Tibial artery (tissue), 4 donors: ENCODE results near the gene CRPPA.

Experiments
- DNase-seq, 2 donors: peaks; one replicate each; pipeline ENCODE4 v3.0.0-alpha.2; 2019
- H3K27ac ChIP-seq, 2 donors: fragments of 200-600 bp; sonication (generic) in 1 of 2; 1 replicate in 1 of 2; 2 replicates in 1 of 2; pipeline ENCODE4 v1.5.1; 2018 to 2019; ENCODE audit warnings: mild to moderate bottlenecking in 1 of 2
- H3K27me3 ChIP-seq, 2 donors: fragments of 200-600 bp; sonication (generic) in 1 of 2; one replicate each; pipeline versions ENCODE4 v1.5.1 to v1.6.0; 2016 to 2019
- H3K36me3 ChIP-seq, 3 donors: fragments of 200-600 bp; sonication (generic) in 2 of 3; one replicate each; pipeline ENCODE4 v1.5.1; 2016 to 2019; ENCODE audit warnings: mild to moderate bottlenecking in 2 of 3
- H3K4me1 ChIP-seq, 4 donors: fragments of 200-600 bp; sonication (generic) in 2 of 4; 1 replicate in 3 of 4; 2 replicates in 1 of 4; pipeline ENCODE4 v1.5.1; 2016 to 2019
- H3K4me3 ChIP-seq, 2 donors: fragments of 200-600 bp; sonication (generic) in 1 of 2; 1 replicate in 1 of 2; 2 replicates in 1 of 2; pipeline ENCODE4 v1.5.1; 2018 to 2019; ENCODE audit warnings: mild to moderate bottlenecking in 2 of 2
- H3K9me3 ChIP-seq, 3 donors: fragments of 200-600 bp; sonication (generic) in 1 of 3; one replicate each; pipeline ENCODE4 v1.5.1; 2016 to 2019
- intact Hi-C: fragments of 100-400 bp; cut with DNase I; formaldehyde crosslinking; loops from one replicate; pipeline ENCODE4 v1.15.0; 2023; ENCODE audit warnings: low total_unique reads
- TF ChIP-seq, protein P1 (sequence below), 2 experiments: fragments of 200-600 bp in 1 of 2; fragments of 450-650 bp in 1 of 2; IDR thresholded peaks; one replicate each; pipeline ENCODE4 v1.5.1; 2017 to 2019; ENCODE audit warnings: antibody characterized with exemption in 2 of 2, mild to moderate bottlenecking in 1 of 2, moderate library complexity in 1 of 2

CRPPA gene

DNA sequence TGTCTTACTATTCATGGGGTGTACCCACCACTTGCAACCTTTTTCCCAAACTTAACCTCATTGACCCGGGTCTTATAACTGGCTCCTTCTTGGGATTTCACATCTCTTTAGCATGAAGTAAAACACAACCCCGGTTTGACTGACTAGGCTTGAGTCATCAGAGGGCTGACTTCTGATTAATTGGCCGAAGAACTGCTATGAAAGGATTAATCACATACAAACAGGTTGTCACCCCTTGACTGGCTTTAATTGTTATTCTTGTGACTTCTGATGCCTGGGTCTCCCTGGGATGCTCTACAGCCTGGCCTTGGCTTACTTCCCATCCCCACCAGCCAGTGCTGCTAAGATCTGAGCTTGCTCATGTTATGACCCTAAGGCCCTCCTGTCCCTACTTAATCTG, 8.8 kb upstream of the CRPPA start:
- Histone ChIP-seq H3K9me3 (no peaks in the 10 kb centered on the region), H3K27ac (no peak overlapping the region), H3K27me3 (no peaks in the 10 kb centered on the region), H3K36me3 (no peaks in the 10 kb centered on the region), H3K4me1 (no peaks in the 10 kb centered on the region), H3K4me3 (no peak overlapping the region)
- intact Hi-C loops, result no loop called here
- DNase-seq, result no peak
- TF ChIP-seq, protein P1, sequence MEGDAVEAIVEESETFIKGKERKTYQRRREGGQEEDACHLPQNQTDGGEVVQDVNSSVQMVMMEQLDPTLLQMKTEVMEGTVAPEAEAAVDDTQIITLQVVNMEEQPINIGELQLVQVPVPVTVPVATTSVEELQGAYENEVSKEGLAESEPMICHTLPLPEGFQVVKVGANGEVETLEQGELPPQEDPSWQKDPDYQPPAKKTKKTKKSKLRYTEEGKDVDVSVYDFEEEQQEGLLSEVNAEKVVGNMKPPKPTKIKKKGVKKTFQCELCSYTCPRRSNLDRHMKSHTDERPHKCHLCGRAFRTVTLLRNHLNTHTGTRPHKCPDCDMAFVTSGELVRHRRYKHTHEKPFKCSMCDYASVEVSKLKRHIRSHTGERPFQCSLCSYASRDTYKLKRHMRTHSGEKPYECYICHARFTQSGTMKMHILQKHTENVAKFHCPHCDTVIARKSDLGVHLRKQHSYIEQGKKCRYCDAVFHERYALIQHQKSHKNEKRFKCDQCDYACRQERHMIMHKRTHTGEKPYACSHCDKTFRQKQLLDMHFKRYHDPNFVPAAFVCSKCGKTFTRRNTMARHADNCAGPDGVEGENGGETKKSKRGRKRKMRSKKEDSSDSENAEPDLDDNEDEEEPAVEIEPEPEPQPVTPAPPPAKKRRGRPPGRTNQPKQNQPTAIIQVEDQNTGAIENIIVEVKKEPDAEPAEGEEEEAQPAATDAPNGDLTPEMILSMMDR (IDR thresholded peaks at IDR 0.05), result no peak

DNA sequence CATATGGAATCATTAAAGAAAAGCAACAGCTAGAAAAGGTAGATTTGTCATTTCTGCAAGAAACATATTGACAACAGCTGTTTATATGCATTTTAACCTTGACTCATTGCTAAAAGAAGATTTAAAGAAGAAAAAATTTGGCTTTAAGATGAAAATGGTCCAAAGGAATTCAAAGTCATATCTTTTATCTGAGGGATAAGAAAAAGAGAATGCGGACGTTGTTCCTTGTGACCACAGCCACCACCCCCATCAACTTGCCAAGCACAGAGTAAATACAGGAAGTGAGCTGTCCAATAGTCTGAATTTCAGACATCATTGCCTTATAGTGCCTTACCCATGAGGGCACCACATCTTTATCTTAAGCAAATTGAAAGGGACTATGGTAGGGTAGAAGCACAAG, 7.3 kb upstream of the CRPPA start:
- TF ChIP-seq, protein P1 (IDR thresholded peaks at IDR 0.05), result no peak
- Histone ChIP-seq H3K9me3 (no peaks in the 10 kb centered on the region), H3K4me1 (no peaks in the 10 kb centered on the region), H3K27ac (no peak overlapping the region), H3K27me3 (no peaks in the 10 kb centered on the region), H3K4me3 (no peak overlapping the region), H3K36me3 (no peaks in the 10 kb centered on the region)
- intact Hi-C loops, result no loop called here
- DNase-seq, result no peak

DNA sequence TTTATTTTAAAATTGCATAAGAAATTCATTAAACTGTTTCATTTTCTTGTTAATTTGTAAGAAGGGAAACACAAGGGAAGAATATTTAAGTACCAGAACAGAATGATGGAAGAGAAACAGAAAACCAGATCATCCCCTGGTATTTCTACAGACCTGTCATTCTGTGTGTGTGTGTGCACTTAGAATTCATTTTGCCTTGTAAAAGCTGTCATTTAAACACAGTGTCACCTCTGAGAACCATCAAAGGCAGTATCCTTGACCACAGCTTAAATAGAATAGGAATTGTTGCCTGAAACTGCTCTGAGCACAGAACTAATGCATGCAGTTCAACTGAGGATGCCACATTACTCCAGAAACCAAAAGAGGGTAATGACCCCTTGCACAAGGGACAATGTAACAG, 6.8 kb upstream of the CRPPA start:
- intact Hi-C loops, result no loop called here
- Histone ChIP-seq H3K4me1 (no peaks in the 10 kb centered on the region), H3K36me3 (no peaks in the 10 kb centered on the region), H3K27me3 (no peaks in the 10 kb centered on the region), H3K4me3 (no peak overlapping the region), H3K9me3 (no peaks in the 10 kb centered on the region), H3K27ac (no peak overlapping the region)
- TF ChIP-seq, protein P1 (IDR thresholded peaks at IDR 0.05), result no peak
- DNase-seq, result no peak

- intact Hi-C loops, result no loop called here
- TF ChIP-seq, protein P1 (IDR thresholded peaks at IDR 0.05), result no peak
- H3K27ac ChIP-seq, result no peak overlapping the region
- H3K27me3 ChIP-seq, result no peaks in the 10 kb centered on the region
- H3K36me3 ChIP-seq, result no peaks in the 10 kb centered on the region
- DNase-seq, result no peak
- H3K9me3 ChIP-seq, result no peaks in the 10 kb centered on the region
- peaks cover 0 to 16% (median 13%) of the 10 kb centered on the region in 4 donors for H3K4me1 ChIP-seq
- H3K4me3 ChIP-seq, result no peak overlapping the region
These were observed 2.4 kb upstream of the CRPPA start for GRCh38 chr7:16423761-16424160.

- Histone ChIP-seq H3K36me3 (no peaks in the 10 kb centered on the region), H3K27me3 (no peaks in the 10 kb centered on the region), H3K9me3 (no peaks in the 10 kb centered on the region), H3K4me1 (peaks cover 0 to 16% (median 13%) of the 10 kb centered on the region in 4 donors), H3K27ac (peak overlapping the region in 1 of 2 donors; percentile 97), H3K4me3 (no peak overlapping the region)
- no peak for DNase-seq
- intact Hi-C loops, result no loop called here
- TF ChIP-seq, protein P1 (IDR thresholded peaks at IDR 0.05), result no peak
These were observed 1.6 kb upstream of the CRPPA start for GRCh38 chr7:16422917-16423316.

GRCh38 chr7:16422103-16422435, 731 bp upstream of the CRPPA start:
- TF ChIP-seq, protein P1 (IDR thresholded peaks at IDR 0.05), result no peak
- Histone ChIP-seq H3K4me3 (no peak overlapping the region), H3K9me3 (no peaks in the 10 kb centered on the region), H3K27me3 (no peaks in the 10 kb centered on the region), H3K4me1 (peaks cover 0 to 16% (median 13%) of the 10 kb centered on the region in 4 donors), H3K36me3 (no peaks in the 10 kb centered on the region), H3K27ac (peak overlapping the region; percentile 91 to 97)
- intact Hi-C loops, result no loop called here
- no peak for DNase-seq
